Astrocyte of the cerebellum (primary cell): ENCODE results near the gene NECTIN4.

Experiments
- DNase-seq: peaks from one replicate; pipeline ENCODE4 v3.0.0-alpha.2; 2011; ENCODE audit warnings: low read depth
- H3K4me3 ChIP-seq: 2 replicates; pipeline ENCODE4 v1.5.1; 2011; ENCODE audit warnings: mild to moderate bottlenecking, low read depth, low read length, moderate library complexity
- CTCF ChIP-seq: IDR thresholded peaks from 2 replicates; pipeline ENCODE4 v1.5.1; 2012; ENCODE audit warnings: low read length, low read depth, moderate library complexity, mild to moderate bottlenecking; ENCODE audit errors: missing control alignments
- in situ Hi-C: cut with HindIII; loops from 2 replicates; pipeline ENCODE4 v1.10.0; 2017; ENCODE audit warnings: low sequenced_read_pairs

Gene NECTIN4

GRCh38 chr1:161083748-161084596 is 5.4 kb downstream of the NECTIN4 start:
- no peak overlapping the region for H3K4me3 ChIP-seq
- no peak for DNase-seq
- in situ Hi-C loops: no loop called here
- no peak for TF ChIP-seq CTCF

GRCh38 chr1:161082996-161083747 is 6.2 kb downstream of the NECTIN4 start:
- in situ Hi-C loops: no loop called here
- TF ChIP-seq CTCF: no peak
- peak; percentile 84 for DNase-seq
- H3K4me3 ChIP-seq: no peak overlapping the region

- TF ChIP-seq CTCF: no peak
- in situ Hi-C loops: no loop called here
- DNase-seq: no peak
- no peak overlapping the region for H3K4me3 ChIP-seq
Observed at GRCh38 chr1:161082483-161082882, 6.9 kb downstream of the NECTIN4 start.

GRCh38 chr1:161081519-161081918 is 7.8 kb downstream of the NECTIN4 start:
- DNase-seq: no peak
- in situ Hi-C loops: no loop called here
- H3K4me3 ChIP-seq: no peak overlapping the region
- TF ChIP-seq CTCF: no peak

GRCh38 chr1:161080441-161081405 is 8.6 kb downstream of the NECTIN4 start:
- no peak for TF ChIP-seq CTCF
- DNase-seq: no peak
- in situ Hi-C loops: no loop called here
- H3K4me3 ChIP-seq: no peak overlapping the region
